ENCODE results near the gene AQP6. TPM values are rescaled to one million over a fixed set of nuclear protein-coding genes. Genes with fewer than 3 reads are reported as not detected.

Gene AQP6
- total RNA-seq, 1 experiment from 2014 or later: 0.09 TPM

- H4K91ac ChIP-seq (ENCODE audit: insufficient read length, low read depth, low read length): no peak overlapping the region
- no peaks in the 10 kb centered on the region for H3K79me2 ChIP-seq (ENCODE audit: insufficient read depth, low read length)
- no peak overlapping the region for H3K14ac ChIP-seq (ENCODE audit: insufficient read depth, low read length)
- H3K23ac ChIP-seq (ENCODE audit: insufficient read length, low read depth, low read length): no peak overlapping the region
- no peak overlapping the region for H2AK5ac ChIP-seq (ENCODE audit: insufficient read length, low read length)
- TF ChIP-seq CTCF (conservative IDR thresholded peaks at IDR 0.05): no peak
- WGBS (ENCODE audit: extremely low coverage, insufficient read length, low lambda C conversion rate): no CpG with 5 or more reads among the region's 8 CpGs
- H3K79me1 ChIP-seq (ENCODE audit: insufficient read depth, low read depth, low read length, poor library complexity, severe bottlenecking): no peaks in the 10 kb centered on the region
- H3K4me2 ChIP-seq (ENCODE audit: insufficient read depth, insufficient read length, low read length): no peak overlapping the region
- no peak overlapping the region for H3K56ac ChIP-seq (ENCODE audit: insufficient read length, low read depth, low read length)
- H2BK5ac ChIP-seq (ENCODE audit: insufficient read length, low read length): no peak overlapping the region
- H3K4me1 Mint-ChIP-seq: peaks cover 12 to 19% of the 10 kb centered on the region in 2 experiments
- no peak overlapping the region for H2BK12ac ChIP-seq (ENCODE audit: insufficient read length, low read depth, low read length)
- no peak overlapping the region for H3K18ac ChIP-seq (ENCODE audit: insufficient read length, low read depth, low read length)
- no peak overlapping the region for H4K5ac ChIP-seq (ENCODE audit: insufficient read length, low read depth, low read length)
- H3K4me3 Mint-ChIP-seq: no peak overlapping the region
- no peak overlapping the region for H2AFZ ChIP-seq (ENCODE audit: low read length)
- H2BK15ac ChIP-seq (ENCODE audit: low read depth, low read length): no peak overlapping the region
- H3K4ac ChIP-seq (ENCODE audit: low read depth, low read length): no peak overlapping the region
- H4K8ac ChIP-seq (replicated peaks; ENCODE audit: insufficient read length, low read depth, low read length): no peak overlapping the region
- no peaks in the 10 kb centered on the region for H4K20me1 ChIP-seq (ENCODE audit: control insufficient read depth, insufficient read depth, insufficient read length)
- H3K9ac ChIP-seq (ENCODE audit: extremely low read depth, insufficient read length, low read length): no peak overlapping the region
- no peak overlapping the region for H3T11ph ChIP-seq (ENCODE audit: low read length)
- no peaks in the 10 kb centered on the region for H3K27me3 ChIP-seq (ENCODE audit: insufficient read depth, low read length)
- no peak overlapping the region; a peak in 1 of 7 replicates for H3K27ac Mint-ChIP-seq
- H3K9me3 Mint-ChIP-seq: no peaks in the 10 kb centered on the region
- peaks cover 2% of the 10 kb centered on the region; the same call in 1 of the 2 replicates for H3K27me3 Mint-ChIP-seq (ENCODE audit: low read depth)
- H3K36me3 Mint-ChIP-seq (ENCODE audit: insufficient read depth in 1 of 3, low read depth in 3 of 3): no peaks in the 10 kb centered on the region; a peak in 1 of 7 replicates
- no peak for DNase-seq
- no peaks in the 10 kb centered on the region for H3K9me3 ChIP-seq (ENCODE audit: control insufficient read depth, low read depth, low read length)
- no peak overlapping the region for H2BK20ac ChIP-seq (ENCODE audit: low read depth, low read length, poor library complexity, severe bottlenecking)
- no peaks in the 10 kb centered on the region for H3K23me2 ChIP-seq (ENCODE audit: insufficient read length, low read depth, low read length, poor library complexity, severe bottlenecking)
- no peak overlapping the region for H3K27ac ChIP-seq (ENCODE audit: insufficient read length, low read depth, low read length)
- no peaks in the 10 kb centered on the region for H3K4me1 ChIP-seq (ENCODE audit: insufficient read depth, low read length)
- H2BK120ac ChIP-seq (ENCODE audit: low read depth, low read length, poor library complexity, severe bottlenecking): no peak overlapping the region
These were observed 35.0 kb upstream of the AQP6 start for GRCh38 chr12:49937639-49938300.

Data from H9 (cell line).